ENCODE data around the gene RNF220. TPM values are rescaled to one million over a fixed set of nuclear protein-coding genes. Genes with fewer than 3 reads are reported as not detected.

RNF220 gene
- total and polyA plus RNA-seq, 9 of the 15 experiments (the other 6 are each of a cell fraction or from before 2014, with no cell fraction given), result 5.1 to 117 (median 66.9) TPM

GRCh38 chr1:44531785-44532566, 126.9 kb downstream of the RNF220 start (continued):
- TF ChIP-seq SRF (CRISPR knock-in tag; IDR thresholded peaks at IDR 0.05) (no peak; a peak in 1 of 4 replicates), ATF6 (CRISPR knock-in tag; IDR thresholded peaks at IDR 0.05) (no peak), AFF4 (CRISPR knock-in tag; IDR thresholded peaks at IDR 0.05) (no peak), BCOR (IDR thresholded peaks at IDR 0.05) (peak; percentile 73), NUFIP1 (IDR thresholded peaks at IDR 0.05; ENCODE audit: partially characterized antibody) (no peak), PRPF4 (IDR thresholded peaks at IDR 0.05; ENCODE audit: insufficient read depth, low read depth, low read length, poor library complexity, severe bottlenecking) (no peak), U2AF1 (optimal IDR thresholded peaks at IDR 0.05; ENCODE audit: low read depth, low read length) (no peak), HBP1 (CRISPR knock-in tag; IDR thresholded peaks at IDR 0.05) (no peak), ZNF239 (CRISPR knock-in tag; IDR thresholded peaks at IDR 0.05) (no peak), EGR1 (conservative IDR thresholded peaks at IDR 0.05) (no peak), ZC3H8 (IDR thresholded peaks at IDR 0.05) (no peak), MYNN (IDR thresholded peaks at IDR 0.05) (peak; percentile 80), MYNN (CRISPR knock-in tag; IDR thresholded peaks at IDR 0.05) (no peak), ZBTB2 (IDR thresholded peaks at IDR 0.05) (peak; percentile 56; the same call in 1 of the 2 replicates), SPI1 (IDR thresholded peaks at IDR 0.05; ENCODE audit: borderline replicate concordance, low read depth, low read length) (no peak), LEF1 (IDR thresholded peaks at IDR 0.05) (peak; percentile 96), CHCHD3 (CRISPR knock-in tag; IDR thresholded peaks at IDR 0.05) (no peak), CCNT2 (IDR thresholded peaks at IDR 0.05; ENCODE audit: borderline replicate concordance, extremely low read depth, insufficient read length, low read depth, low read length) (no peak), SAP30 (IDR thresholded peaks at IDR 0.05; ENCODE audit: borderline replicate concordance, insufficient read depth, low read depth, low read length, poor library complexity, severe bottlenecking) (no peak), HDGF (IDR thresholded peaks at IDR 0.05) (no peak)

All from K562 (cell line).